Transverse colon (tissue), 4 donors: ENCODE data around the gene PRSS57. TPM values are rescaled to one million over a fixed set of nuclear protein-coding genes. Genes with fewer than 3 reads are reported as not detected.

ENCODE experiments used
- DNase-seq: peaks from one replicate; pipeline ENCODE4 v3.0.0-alpha.2; 2019
- H3K27ac ChIP-seq, 4 donors: fragments of 200-600 bp; sonication (generic); 2 replicates each; pipeline ENCODE4 v1.5.1; 2016 to 2018; ENCODE audit warnings: inconsistent platforms in 4 of 4
- H3K27me3 ChIP-seq: fragments of 200-600 bp; sonication (generic); 2 replicates; pipeline ENCODE4 v1.5.1; 2017; ENCODE audit warnings: inconsistent platforms
- H3K36me3 ChIP-seq, 4 donors: fragments of 200-600 bp; sonication (generic); 2 replicates each; pipeline ENCODE4 v1.5.1; 2017 to 2019; ENCODE audit warnings: inconsistent platforms in 4 of 4
- H3K4me1 ChIP-seq, 4 donors: fragments of 200-600 bp; sonication (generic); 2 replicates each; pipeline ENCODE4 v1.5.1; 2017 to 2020; ENCODE audit warnings: inconsistent platforms in 4 of 4
- H3K4me3 ChIP-seq, 4 donors: fragments of 200-600 bp; sonication (generic); 1 replicate in 1 of 4; 2 replicates in 3 of 4; pipeline versions ENCODE4 v1.5.1 to v1.6.1; 2017 to 2019; ENCODE audit warnings: inconsistent platforms in 4 of 4
- H3K9me3 ChIP-seq, 2 donors: fragments of 200-600 bp; sonication (generic); 2 replicates each; pipeline ENCODE4 v1.5.1; 2017 to 2019; ENCODE audit warnings: inconsistent platforms in 2 of 2
- EP300 ChIP-seq: sonication (generic); formaldehyde crosslinking; IDR thresholded peaks from one replicate; pipeline ENCODE4 v1.6.1; 2017; ENCODE audit warnings: antibody characterized with exemption, low read depth
- POLR2A ChIP-seq: fragments of 450-650 bp; IDR thresholded peaks from one replicate; pipeline ENCODE4 v1.6.1; 2016; ENCODE audit warnings: antibody characterized with exemption, mild to moderate bottlenecking, moderate library complexity
- POLR2AphosphoS5 ChIP-seq, 3 donors: sonication (generic); formaldehyde crosslinking; IDR thresholded peaks; one replicate each; pipeline ENCODE4 v1.6.1; 2016; ENCODE audit warnings: antibody characterized with exemption in 3 of 3
- WGBS, 2 donors: methylation state at CpG; one replicate each; pipeline ENCODE4 v1.1.5; 2018; ENCODE audit warnings: low coverage in 1 of 2; 5-methylcytosine and 5-hydroxymethylcytosine counted together
- in situ Hi-C, 4 donors: fragments of 200-750 bp; cut with MboI; loops; one replicate each; pipeline versions ENCODE4 v1.15.0 to v1.15.1; 2017; ENCODE audit warnings: low sequenced_read_pairs in 3 of 4, low pct_ligation_motif_present in 1 of 4, low pct_unique_long_range_greater_than_20kb in 1 of 4
- intact Hi-C: fragments of 100-400 bp; cut with DNase I; formaldehyde crosslinking; loops from one replicate; pipeline ENCODE4 v1.15.1; 2023; ENCODE audit warnings: low total_unique reads
- total RNA-seq, 4 donors: library from RNA; depleted of rRNA; stranded (reverse); fragments of >200 nt; gene quantifications; one replicate each; pipeline ENCODE4 v1.1.0, GENCODE V29; 2016
- TF ChIP-seq, protein P1 (sequence below), 5 experiments: fragments of 200-600 bp in 3 of 5; fragments of 450-650 bp in 2 of 5; sonication (generic) in 3 of 5; IDR thresholded peaks; 1 replicate in 2 of 5; 2 replicates in 3 of 5; pipeline ENCODE4 v1.5.1; 2016 to 2017; ENCODE audit warnings: antibody characterized with exemption in 5 of 5, inconsistent platforms in 3 of 5, mild to moderate bottlenecking in 2 of 5, moderate library complexity in 1 of 5

Gene PRSS57
- total RNA-seq, 4 donors from 2014 or later = not detected

- TF ChIP-seq POLR2AphosphoS5 (IDR thresholded peaks at IDR 0.05) = no peak
Measured at GRCh38 chr19:739998-740715, 44.9 kb upstream of the PRSS57 start.

DNA sequence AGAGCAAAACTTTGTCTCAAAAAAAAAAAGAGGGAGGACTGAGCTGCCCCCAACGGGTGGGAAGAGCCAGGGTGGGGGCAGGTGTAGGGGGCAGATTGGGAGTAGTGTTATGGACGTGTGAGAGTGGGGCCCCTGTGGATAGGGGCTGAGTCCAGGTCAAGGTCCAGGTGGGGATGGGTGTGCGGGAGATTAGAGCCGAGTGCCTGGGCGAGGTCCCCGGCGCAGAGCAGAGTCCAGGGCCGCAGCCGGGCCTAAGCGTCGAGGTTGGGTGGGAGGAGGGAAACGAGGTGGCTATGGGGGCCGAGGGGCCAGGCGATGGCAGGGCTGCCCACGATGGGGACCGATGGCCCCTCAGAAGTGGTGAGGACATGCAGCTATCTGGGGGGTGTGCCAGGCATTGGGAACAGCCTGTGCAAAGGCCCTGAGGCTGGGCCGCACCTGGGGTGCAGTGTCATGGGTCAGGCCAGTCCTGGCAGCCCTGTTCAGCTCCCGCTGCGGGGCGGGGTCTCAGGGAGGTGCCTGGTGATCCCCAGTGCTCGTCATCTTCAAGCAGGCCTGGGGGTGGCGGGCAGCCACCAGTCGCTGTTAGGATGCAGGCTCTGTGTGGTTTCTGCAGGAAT is 43.4 kb upstream of the PRSS57 start:
- peak; percentile 85 for DNase-seq
- WGBS, 2 donors = 65% methylated on average over 23 of the region's 23 CpGs; no CpG with 5 or more reads in 1 of the 2 donors
- intact Hi-C loops = no loop called here

More at GRCh38 chr19:739998-740715, 44.9 kb upstream of the PRSS57 start:
- Histone ChIP-seq H3K27ac (peak overlapping the region in 1 of 4 donors; percentile 74), H3K27me3 (no peaks in the 10 kb centered on the region), H3K9me3 (no peaks in the 10 kb centered on the region), H3K36me3 (no peaks in the 10 kb centered on the region), H3K4me3 (no peak overlapping the region), H3K4me1 (peaks cover 0 to 52% (median 19%) of the 10 kb centered on the region in 4 donors)
- WGBS, 2 donors = 69 to 85% methylated on average over 7 to 36 of the region's 36 CpGs
- no peak for DNase-seq
- in situ Hi-C loops = no loop called here
- intact Hi-C loops = no loop called here

GRCh38 chr19:737591-738093 is 42.4 kb upstream of the PRSS57 start:
- 37 to 43% methylated on average over 10 to 22 of the region's 22 CpGs for WGBS, 2 donors
- DNase-seq = peak; percentile 72
- Histone ChIP-seq H3K4me3 (no peak overlapping the region), H3K9me3 (no peaks in the 10 kb centered on the region), H3K4me1 (peaks cover 0 to 41% (median 16%) of the 10 kb centered on the region in 4 donors), H3K27me3 (no peaks in the 10 kb centered on the region), H3K27ac (peak overlapping the region; percentile 73 to 76 (median 74)), H3K36me3 (no peaks in the 10 kb centered on the region)
- TF ChIP-seq, protein P1, sequence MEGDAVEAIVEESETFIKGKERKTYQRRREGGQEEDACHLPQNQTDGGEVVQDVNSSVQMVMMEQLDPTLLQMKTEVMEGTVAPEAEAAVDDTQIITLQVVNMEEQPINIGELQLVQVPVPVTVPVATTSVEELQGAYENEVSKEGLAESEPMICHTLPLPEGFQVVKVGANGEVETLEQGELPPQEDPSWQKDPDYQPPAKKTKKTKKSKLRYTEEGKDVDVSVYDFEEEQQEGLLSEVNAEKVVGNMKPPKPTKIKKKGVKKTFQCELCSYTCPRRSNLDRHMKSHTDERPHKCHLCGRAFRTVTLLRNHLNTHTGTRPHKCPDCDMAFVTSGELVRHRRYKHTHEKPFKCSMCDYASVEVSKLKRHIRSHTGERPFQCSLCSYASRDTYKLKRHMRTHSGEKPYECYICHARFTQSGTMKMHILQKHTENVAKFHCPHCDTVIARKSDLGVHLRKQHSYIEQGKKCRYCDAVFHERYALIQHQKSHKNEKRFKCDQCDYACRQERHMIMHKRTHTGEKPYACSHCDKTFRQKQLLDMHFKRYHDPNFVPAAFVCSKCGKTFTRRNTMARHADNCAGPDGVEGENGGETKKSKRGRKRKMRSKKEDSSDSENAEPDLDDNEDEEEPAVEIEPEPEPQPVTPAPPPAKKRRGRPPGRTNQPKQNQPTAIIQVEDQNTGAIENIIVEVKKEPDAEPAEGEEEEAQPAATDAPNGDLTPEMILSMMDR (IDR thresholded peaks at IDR 0.05) = peak; percentile 48 to 77 (median 68)
- TF ChIP-seq POLR2AphosphoS5 (IDR thresholded peaks at IDR 0.05) = no peak
- in situ Hi-C loops (no loop called here), intact Hi-C loops (no loop called here)

More for the DNA sequence above, 43.4 kb upstream of the PRSS57 start:
- Histone ChIP-seq H3K27ac (peak overlapping the region; percentile 73 to 76 (median 74)), H3K27me3 (no peaks in the 10 kb centered on the region), H3K9me3 (no peaks in the 10 kb centered on the region), H3K36me3 (no peaks in the 10 kb centered on the region), H3K4me1 (peaks cover 0 to 51% (median 19%) of the 10 kb centered on the region in 4 donors), H3K4me3 (no peak overlapping the region)
- in situ Hi-C loops = no loop called here
- TF ChIP-seq POLR2AphosphoS5 (IDR thresholded peaks at IDR 0.05) = peak in 2 of 3 donors; percentile 45 to 67
- TF ChIP-seq, protein P1 (IDR thresholded peaks at IDR 0.05) = no peak
- TF ChIP-seq POLR2A = peak; percentile 25
- TF ChIP-seq EP300 = peak; percentile 3

GRCh38 chr19:736125-736524 is 40.9 kb upstream of the PRSS57 start:
- H3K27ac ChIP-seq = no peak overlapping the region
- no peak for TF ChIP-seq POLR2AphosphoS5 (IDR thresholded peaks at IDR 0.05)
- no peaks in the 10 kb centered on the region for H3K36me3 ChIP-seq
- in situ Hi-C loops (no loop called here), intact Hi-C loops (no loop called here)
- H3K27me3 ChIP-seq = no peaks in the 10 kb centered on the region
- DNase-seq = no peak
- H3K4me1 ChIP-seq = peaks cover 0 to 30% (median 16%) of the 10 kb centered on the region in 4 donors
- no peaks in the 10 kb centered on the region for H3K9me3 ChIP-seq
- 89% methylated on average over 29 of the region's 32 CpGs; no CpG with 5 or more reads in 1 of the 2 donors for WGBS, 2 donors
- H3K4me3 ChIP-seq = no peak overlapping the region

DNA sequence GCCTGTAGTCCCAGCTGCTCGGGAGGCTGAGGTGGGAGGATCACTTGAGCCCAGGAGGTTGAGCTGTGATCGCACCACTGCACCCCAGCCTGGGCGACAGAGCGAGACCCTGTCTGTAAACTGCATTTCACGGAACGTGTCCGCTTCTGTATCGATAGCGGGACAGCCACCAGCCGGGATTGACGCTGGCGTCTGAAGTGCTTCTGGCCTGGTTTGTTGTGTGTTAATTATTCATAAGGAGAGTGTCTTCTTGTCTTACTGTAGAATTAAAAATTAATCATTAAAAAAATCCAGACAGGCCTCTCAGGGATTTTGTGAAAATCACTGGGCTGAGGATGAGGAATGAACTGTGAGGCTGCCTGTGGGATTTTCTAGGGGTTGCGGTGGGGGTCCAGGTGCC is 39.5 kb upstream of the PRSS57 start:
- TF ChIP-seq EP300 (no peak), POLR2A (no peak), POLR2AphosphoS5 (IDR thresholded peaks at IDR 0.05) (no peak)
- TF ChIP-seq, protein P1 (IDR thresholded peaks at IDR 0.05) = no peak
- intact Hi-C loops = loop anchor here (1.0 kb wide), 1 partner anchor 70 kb away; no protein-coding TSS in a partner anchor
- in situ Hi-C loops = loop anchor here in 2 of 4 donors (5.0 kb wide), 1 partner anchor 67 kb away; no protein-coding TSS in a partner anchor
- peaks cover 0 to 23% (median 14%) of the 10 kb centered on the region in 4 donors for H3K4me1 ChIP-seq
- no peaks in the 10 kb centered on the region for H3K9me3 ChIP-seq
- no peak for DNase-seq
- no peak overlapping the region for H3K4me3 ChIP-seq
- WGBS, 2 donors = 77% methylated on average over 13 of the region's 13 CpGs; no CpG with 5 or more reads in 1 of the 2 donors
- H3K36me3 ChIP-seq = no peaks in the 10 kb centered on the region
- H3K27ac ChIP-seq = no peak overlapping the region
- H3K27me3 ChIP-seq = no peaks in the 10 kb centered on the region
